Stomach (tissue), 19 donors: ENCODE results near the gene TMEM25. TPM values are rescaled to one million over a fixed set of nuclear protein-coding genes. Genes with fewer than 3 reads are reported as not detected.
"Not testable (repeated sequence)": the region's sequence is repeated elsewhere in the genome, so short reads cannot be mapped to it uniquely, and the experiment has no call there.

Source experiments
- DNase-seq, 2 donors: peaks; one replicate each; pipeline versions ENCODE4 v3.0.0 to v3.0.0-alpha.2; 2013 to 2019
- H3K27ac ChIP-seq, 5 donors: fragments of 200-600 bp in 4 of 5; sonication (generic) in 4 of 5; one replicate each; pipeline ENCODE4 v1.5.1; 2013 to 2019; ENCODE audit warnings: mild to moderate bottlenecking in 1 of 5, moderate library complexity in 1 of 5
- H3K27me3 ChIP-seq, 3 donors: fragments of 200-600 bp; sonication (generic); one replicate each; pipeline ENCODE4 v1.5.1; 2017 to 2019; ENCODE audit warnings: mixed run types in 1 of 3
- H3K36me3 ChIP-seq, 4 donors: fragments of 200-600 bp; sonication (generic); 1 replicate in 3 of 4; 2 replicates in 1 of 4; pipeline ENCODE4 v1.5.1; 2016 to 2019
- H3K4me1 ChIP-seq, 4 donors: fragments of 200-600 bp; sonication (generic); one replicate each; pipeline ENCODE4 v1.5.1; 2016 to 2019
- H3K4me3 ChIP-seq, 4 donors: fragments of 200-600 bp; sonication (generic) in 3 of 4; one replicate each; pipeline ENCODE4 v1.5.1; 2016 to 2019; ENCODE audit warnings: mild to moderate bottlenecking in 1 of 4
- H3K9me3 ChIP-seq, 4 donors: fragments of 200-600 bp; sonication (generic); one replicate each; pipeline ENCODE4 v1.5.1; 2016 to 2019
- CTCF ChIP-seq, 7 experiments: fragments of 450-650 bp in 4 of 7; fragments of 200-600 bp in 3 of 7; sonication (generic) in 3 of 7; IDR thresholded peaks; one replicate each; pipeline ENCODE4 v1.5.1; 2016 to 2019; ENCODE audit warnings: antibody characterized with exemption in 7 of 7, control low read depth in 2 of 7, mild to moderate bottlenecking in 1 of 7
- EP300 ChIP-seq: sonication (generic); formaldehyde crosslinking; IDR thresholded peaks from one replicate; pipeline ENCODE4 v1.6.1; 2017; ENCODE audit warnings: antibody characterized with exemption
- POLR2A ChIP-seq, 4 donors: fragments of 450-650 bp; IDR thresholded peaks; one replicate each; pipeline ENCODE4 v1.6.1; 2016; ENCODE audit warnings: antibody characterized with exemption in 4 of 4, control low read depth in 2 of 4, mild to moderate bottlenecking in 1 of 4, moderate library complexity in 1 of 4
- POLR2AphosphoS5 ChIP-seq, 3 donors: sonication (generic); formaldehyde crosslinking; IDR thresholded peaks; one replicate each; pipeline ENCODE4 v1.6.1; 2016; ENCODE audit warnings: antibody characterized with exemption in 3 of 3
- WGBS, 5 donors: extraction: QIAGEN DNeasy Blood & Tissue Kit in 3 of 5; methylation state at CpG; one replicate each; pipeline versions ENCODE4 v1.1.5 to v1.1.7; 2013 to 2018; 5-methylcytosine and 5-hydroxymethylcytosine counted together
- intact Hi-C: fragments of 100-400 bp; cut with DNase I; formaldehyde crosslinking; loops from one replicate; pipeline ENCODE4 v1.15.1; 2023; ENCODE audit warnings: low total_unique reads
- long read RNA-seq, 10 donors: transcript quantifications; one replicate each; lab custom pipeline, GENCODE V29; 2026
- polyA plus RNA-seq, 3 donors: library from polyadenylated mRNA; stranded (reverse); fragments of 200-250 nt; gene quantifications; one replicate each; pipeline ENCODE4 v1.2.3, GENCODE V29; 2013
- total RNA-seq, 5 donors: library from RNA; depleted of rRNA; stranded (reverse); fragments of >200 nt; gene quantifications; one replicate each; pipeline versions ENCODE4 v1.1.0 to v1.2.3, GENCODE V29; 2014 to 2016
- donor health status: healthy with polysubstance abuse.
- donor health status: Bipolar disorder and iron deficiency.
- donor health status: healthy.

Gene TMEM25
- 10 to 100 TPM in 2 of 5 donors, 1 to 10 TPM in 2, not detected in 1; 8.2 to 52.7 (median 17.5) TPM for total RNA-seq
- 10 to 100 TPM in 1 of 3 donors, 1 to 10 TPM in 2; 4.0 to 11.8 (median 8.5) TPM for polyA plus RNA-seq
- long read RNA-seq, donor 1, partial matches to known transcripts, result 0 of 1 reads
- long read RNA-seq, donor 1, other reads (novel, unspliced or antisense), result 0 of 1 reads
- long read RNA-seq, donor 2, partial matches to known transcripts, result 0 of 6 reads
- long read RNA-seq, donor 2, other reads (novel, unspliced or antisense), result 0 of 6 reads
- long read RNA-seq, donor 3, result 0 reads
- long read RNA-seq, donor 4, result 0 reads
- long read RNA-seq, donor 5, partial matches to known transcripts, result 0 of 8 reads
- long read RNA-seq, donor 5, other reads (novel, unspliced or antisense), result 7 of 8 reads
- long read RNA-seq, donor 6, partial matches to known transcripts, result 0 of 2 reads
- long read RNA-seq, donor 6, other reads (novel, unspliced or antisense), result 0 of 2 reads
- long read RNA-seq, donor 7, partial matches to known transcripts, result 0 of 2 reads
- long read RNA-seq, donor 7, other reads (novel, unspliced or antisense), result 0 of 2 reads
- long read RNA-seq, donor 8, result 0 reads
- long read RNA-seq, donor 9, partial matches to known transcripts, result 6 of 8 reads
- long read RNA-seq, donor 9, other reads (novel, unspliced or antisense), result 0 of 8 reads
- long read RNA-seq, donor 10, partial matches to known transcripts, result 0 of 2 reads
- long read RNA-seq, donor 10, other reads (novel, unspliced or antisense), result 0 of 2 reads

- TF ChIP-seq POLR2AphosphoS5 (IDR thresholded peaks at IDR 0.05) (peak; percentile 9 to 27 (median 25)), POLR2A (IDR thresholded peaks at IDR 0.05) (no peak), EP300 (no peak)
- intact Hi-C loops, result no loop called here
- Histone ChIP-seq H3K36me3 (peaks cover 0 to 31% (median 20%) of the 10 kb centered on the region in 4 donors), H3K4me1 (peaks cover 5 to 44% (median 40%) of the 10 kb centered on the region in 4 donors), H3K4me3 (peak within 1 kb of the TSS; percentile 80 to 95 (median 90)), H3K9me3 (no peaks in the 10 kb centered on the region), H3K27me3 (no peaks in the 10 kb centered on the region), H3K27ac (peak within 1 kb of the TSS; percentile 70 to 87 (median 77))
- DNase-seq, result peak; percentile 70 to 87
- 0 to 2% (median 1%) methylated on average over 39 to 94 of the region's 94 CpGs for WGBS, 5 donors
These were observed at the start of gene TMEM25 for GRCh38 chr11:118530683-118531596. TSS of gene TMEM25 (plus strand) at chr11:118531192. CDS start at chr11:118531802, 610 bp downstream.

GRCh38 chr11:118481238-118481637 lies 49.8 kb upstream of the TMEM25 start:
- WGBS, 5 donors, result 97 to 100% (median 100%) methylated on average over 1 of the region's 1 CpG
- intact Hi-C loops, result loop anchor here (10.0 kb wide), 1 partner anchor 76 kb away; the partner anchor contains the start of gene ATP5MG
- H3K9me3 ChIP-seq, H3K27me3 ChIP-seq, H3K4me1 ChIP-seq, H3K27ac ChIP-seq, H3K4me3 ChIP-seq, DNase-seq: not testable (repeated sequence)
- H3K36me3 ChIP-seq, result peaks cover 67 to 100% (median 99%) of the 10 kb centered on the region in 4 donors

- intact Hi-C loops, result loop anchor here (10.0 kb wide), 1 partner anchor 80 kb away; the partner anchor contains the start of gene ATP5MG
- no peaks in the 10 kb centered on the region for H3K4me1 ChIP-seq
- H3K4me3 ChIP-seq, result no peak overlapping the region
- no peak for TF ChIP-seq POLR2AphosphoS5 (IDR thresholded peaks at IDR 0.05)
- no peak for TF ChIP-seq EP300
- no peak for TF ChIP-seq POLR2A (IDR thresholded peaks at IDR 0.05)
- TF ChIP-seq CTCF (IDR thresholded peaks at IDR 0.05), result no peak
- no peaks in the 10 kb centered on the region for H3K9me3 ChIP-seq
- DNase-seq, result no peak
- H3K27ac ChIP-seq, result no peak overlapping the region
- 90 to 97% (median 95%) methylated on average over 3 of the region's 3 CpGs for WGBS, 5 donors
- H3K36me3 ChIP-seq, result peaks cover 48 to 97% (median 96%) of the 10 kb centered on the region in 4 donors
- no peaks in the 10 kb centered on the region for H3K27me3 ChIP-seq
These were observed 46.6 kb upstream of the TMEM25 start for GRCh38 chr11:118484405-118484804.

- Histone ChIP-seq H3K27ac (no peak overlapping the region), H3K9me3 (no peaks in the 10 kb centered on the region), H3K4me1 (no peaks in the 10 kb centered on the region), H3K4me3 (no peak overlapping the region), H3K27me3 (no peaks in the 10 kb centered on the region), H3K36me3 (peaks cover 56 to 97% (median 96%) of the 10 kb centered on the region in 4 donors)
- DNase-seq, result no peak
- TF ChIP-seq CTCF (IDR thresholded peaks at IDR 0.05) (no peak), POLR2AphosphoS5 (IDR thresholded peaks at IDR 0.05) (no peak), EP300 (no peak), POLR2A (IDR thresholded peaks at IDR 0.05) (no peak)
- intact Hi-C loops, result loop anchor here (10.0 kb wide), 1 partner anchor 80 kb away; the partner anchor contains the start of gene ATP5MG
These were observed 45.7 kb upstream of the TMEM25 start for GRCh38 chr11:118485273-118485672.
